T47D (cell line): ENCODE data around the gene PDZD2.

Experiments used
- DNase-seq, 2 experiments: peaks; one replicate each; pipeline versions ENCODE4 v3.0.0 to v3.0.0-alpha.2; 2011 to 2012; ENCODE audit warnings: low read depth in 1 of 2, low spot score in 1 of 2
- JUND ChIP-seq: IDR thresholded peaks from 2 replicates; pipeline ENCODE4 v1.6.1; 2012; ENCODE audit warnings: low read depth
- in situ Hi-C: cut with HindIII; loops from 2 replicates; pipeline ENCODE4 v1.10.0; 2016; ENCODE audit warnings: low sequenced_read_pairs, low pct_unique_long_range_greater_than_20kb

Gene PDZD2

GRCh38 chr5:32088214-32088613 is 449.3 kb downstream of the PDZD2 start:
- TF ChIP-seq JUND: no peak
- no peak for DNase-seq
- in situ Hi-C loops: no loop called here

GRCh38 chr5:32089146-32090000 is 450.4 kb downstream of the PDZD2 start:
- no peak for DNase-seq
- no peak for TF ChIP-seq JUND
- in situ Hi-C loops: no loop called here

- in situ Hi-C loops: no loop called here
These were observed 451.3 kb downstream of the PDZD2 start for GRCh38 chr5:32090026-32090754.

GRCh38 chr5:32090755-32091128 is 451.8 kb downstream of the PDZD2 start:
- TF ChIP-seq JUND: no peak
- DNase-seq: no peak
- in situ Hi-C loops: no loop called here

More at GRCh38 chr5:32090026-32090754, 451.3 kb downstream of the PDZD2 start:
- no peak for TF ChIP-seq JUND
- no peak for DNase-seq

- DNase-seq: peak; percentile 53 to 82
- in situ Hi-C loops: no loop called here
- no peak for TF ChIP-seq JUND
These were observed 454.2 kb downstream of the PDZD2 start for GRCh38 chr5:32092938-32093812.

GRCh38 chr5:32094691-32095090 is 455.8 kb downstream of the PDZD2 start:
- TF ChIP-seq JUND: no peak
- in situ Hi-C loops: no loop called here
- DNase-seq: no peak

GRCh38 chr5:32095261-32095671 is 456.3 kb downstream of the PDZD2 start:
- no peak for DNase-seq
- in situ Hi-C loops: no loop called here
- no peak for TF ChIP-seq JUND

GRCh38 chr5:32096891-32097595 is 458.1 kb downstream of the PDZD2 start:
- TF ChIP-seq JUND: no peak
- DNase-seq: no peak
- in situ Hi-C loops: no loop called here

- in situ Hi-C loops: no loop called here
- DNase-seq: no peak
- TF ChIP-seq JUND: no peak
These were observed 459.4 kb downstream of the PDZD2 start for GRCh38 chr5:32098291-32098690.

- in situ Hi-C loops: no loop called here
- TF ChIP-seq JUND: no peak
- DNase-seq: no peak
These were observed 460.0 kb downstream of the PDZD2 start for GRCh38 chr5:32098890-32099310.

GRCh38 chr5:32099486-32100035 is 460.6 kb downstream of the PDZD2 start:
- TF ChIP-seq JUND: no peak
- DNase-seq: no peak
- in situ Hi-C loops: no loop called here

GRCh38 chr5:32100230-32100629 is 461.3 kb downstream of the PDZD2 start:
- TF ChIP-seq JUND: no peak
- in situ Hi-C loops: no loop called here
- DNase-seq: no peak
